GM19351 (cell line): ENCODE data around the gene COPG1.
"Not testable (repeated sequence)": the region's sequence is repeated elsewhere in the genome, so short reads cannot be mapped to it uniquely, and the experiment has no call there.

Experiments
- ATAC-seq: cut with Tn5 transposase; IDR thresholded peaks from one replicate; pipeline ENCODE4 v1.9.1; 2021; ENCODE audit warnings: mild to moderate bottlenecking, moderate library complexity; ENCODE audit not compliant: unreplicated experiment

The COPG1 gene

DNA sequence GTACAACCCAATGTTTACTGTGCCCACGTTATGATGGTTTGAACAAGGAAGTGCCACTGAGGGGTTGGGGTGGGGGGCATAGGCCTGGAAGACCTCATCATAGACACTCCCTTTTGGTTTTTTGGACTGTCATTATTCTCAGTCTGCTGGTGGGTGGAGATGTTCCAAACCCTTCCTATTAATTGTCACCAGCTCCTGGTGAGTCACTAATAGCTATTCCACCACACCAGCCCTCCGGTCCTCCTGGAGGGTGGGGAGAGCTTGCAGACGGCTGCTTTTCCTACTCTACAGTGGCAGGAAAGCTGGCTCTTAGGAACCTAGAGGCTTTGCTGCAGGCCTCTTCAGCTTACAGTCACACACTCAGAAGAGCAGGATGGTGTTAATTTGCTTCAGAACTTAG, 9.0 kb upstream of the COPG1 start:
- ATAC-seq: no peak

DNA sequence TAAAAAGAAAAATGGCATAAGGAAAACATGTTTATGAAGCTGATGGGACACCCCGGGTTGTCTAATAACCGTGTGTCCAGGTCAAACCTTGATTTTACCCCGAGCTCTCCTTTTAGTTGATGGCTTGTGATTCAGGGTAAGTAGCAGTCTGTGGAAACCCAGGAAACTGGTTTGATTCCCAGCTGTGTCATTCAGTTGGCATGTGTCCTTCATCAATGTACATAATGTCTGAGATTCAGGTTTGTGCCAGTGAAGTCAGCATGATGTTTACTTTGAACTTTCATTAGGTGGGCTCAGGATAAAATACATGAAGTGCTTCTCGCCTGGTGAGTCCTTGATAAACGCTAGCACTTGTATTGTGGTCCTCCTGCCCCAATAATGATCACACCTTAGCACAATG, 4.3 kb upstream of the COPG1 start:
- ATAC-seq: no peak

DNA sequence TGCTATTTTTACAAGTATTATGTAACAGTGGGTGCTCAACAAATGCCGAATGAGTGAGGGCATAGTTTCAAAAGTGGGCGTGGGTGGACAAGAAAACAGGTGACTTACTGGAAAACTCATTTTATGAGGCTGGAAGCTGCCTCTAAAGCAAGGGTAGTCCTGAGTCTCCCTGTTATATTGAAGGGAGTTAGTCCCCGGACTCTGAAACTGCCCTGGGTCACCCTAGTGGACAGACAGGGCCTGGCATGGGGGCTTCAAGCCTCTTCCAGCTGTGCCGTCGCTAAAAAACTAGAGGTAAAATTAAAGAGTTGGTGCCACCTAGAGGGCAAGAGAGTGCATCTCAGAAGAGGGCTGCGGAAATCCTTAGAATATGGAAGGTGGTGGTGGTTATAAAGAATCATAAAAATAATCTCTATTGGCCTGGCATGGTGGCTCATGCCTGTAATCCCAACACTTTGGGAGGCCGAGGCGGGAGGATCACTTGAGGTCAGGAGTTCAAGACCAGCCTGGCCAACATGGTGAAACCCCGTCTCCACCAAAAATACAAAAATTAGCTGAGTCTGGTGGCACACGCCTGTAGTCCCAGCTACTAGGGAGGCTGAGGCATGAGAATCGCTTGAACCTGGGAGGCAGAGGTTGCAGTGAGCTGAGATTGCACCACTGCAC, 3.6 kb upstream of the COPG1 start:
- ATAC-seq: peak; percentile 76

DNA sequence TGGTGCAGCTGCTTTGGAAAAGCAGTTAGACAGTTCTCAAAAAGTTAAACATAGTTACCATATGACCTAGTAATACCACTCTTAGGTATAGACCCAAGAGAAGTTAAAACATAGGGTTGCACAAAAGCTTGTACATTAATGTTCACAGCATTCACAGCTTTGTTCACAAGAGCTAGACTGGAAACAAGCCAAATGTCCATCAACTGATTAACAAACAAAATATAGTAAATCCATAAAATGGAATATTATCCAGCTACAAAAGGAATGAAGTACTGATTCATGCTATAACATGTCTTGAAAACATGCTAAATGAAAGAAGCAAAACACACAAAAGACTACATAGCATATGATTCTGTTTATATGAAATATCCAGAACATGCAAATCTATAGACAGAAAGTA, 2.8 kb upstream of the COPG1 start:
- no peak for ATAC-seq

DNA sequence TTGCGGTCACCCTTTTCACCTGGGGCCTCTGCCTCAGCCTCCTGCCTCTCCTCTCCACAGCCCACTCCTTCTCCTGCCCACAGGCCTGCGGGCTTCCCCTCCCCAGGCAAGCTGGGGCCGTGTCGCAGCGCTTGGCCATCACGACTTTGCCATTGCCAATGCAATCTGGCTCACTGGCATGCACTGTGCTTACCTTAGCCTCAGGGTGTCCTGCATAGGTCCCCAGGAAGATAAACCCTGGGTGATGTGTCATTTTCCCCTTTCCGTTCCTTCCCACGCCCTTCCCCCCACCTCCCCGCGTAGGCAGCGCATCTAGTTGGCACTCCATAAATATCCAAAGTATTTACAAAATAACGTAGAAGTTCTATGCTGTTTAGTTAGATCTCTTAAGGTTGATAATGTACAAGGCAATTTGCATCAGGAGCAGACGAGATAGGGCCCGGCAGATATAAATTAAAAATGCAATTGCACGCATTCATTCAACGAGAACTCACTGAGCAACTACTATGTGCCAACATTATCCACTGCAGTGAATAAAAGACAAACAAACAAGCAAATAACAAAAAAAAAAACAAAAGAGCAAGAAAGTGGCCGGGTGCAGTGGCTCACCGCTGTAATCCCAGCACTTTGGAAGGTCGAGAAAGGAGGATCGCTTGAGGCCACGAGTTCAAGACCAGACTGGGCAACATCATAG, 973 bp upstream of the COPG1 start:
- no peak for ATAC-seq

DNA sequence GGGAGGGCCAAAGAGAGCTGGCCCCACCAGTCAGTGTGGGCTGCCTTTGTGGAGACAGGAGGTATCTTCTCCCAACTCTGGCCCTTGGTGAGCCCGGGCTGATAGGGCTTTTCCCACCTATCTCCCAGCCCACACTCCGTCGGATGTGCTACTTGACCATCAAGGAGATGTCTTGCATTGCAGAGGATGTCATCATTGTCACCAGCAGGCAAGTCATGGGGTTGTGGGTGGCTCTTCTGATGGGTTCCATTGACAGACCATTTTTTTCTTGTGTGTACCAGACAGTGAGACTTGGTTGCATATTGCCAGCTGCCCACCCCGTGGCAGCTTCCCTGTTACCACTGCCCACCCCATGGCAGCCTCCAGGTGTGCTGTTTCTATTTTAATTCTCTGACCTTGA, 3.3 kb downstream of the COPG1 start:
- no peak for ATAC-seq

DNA sequence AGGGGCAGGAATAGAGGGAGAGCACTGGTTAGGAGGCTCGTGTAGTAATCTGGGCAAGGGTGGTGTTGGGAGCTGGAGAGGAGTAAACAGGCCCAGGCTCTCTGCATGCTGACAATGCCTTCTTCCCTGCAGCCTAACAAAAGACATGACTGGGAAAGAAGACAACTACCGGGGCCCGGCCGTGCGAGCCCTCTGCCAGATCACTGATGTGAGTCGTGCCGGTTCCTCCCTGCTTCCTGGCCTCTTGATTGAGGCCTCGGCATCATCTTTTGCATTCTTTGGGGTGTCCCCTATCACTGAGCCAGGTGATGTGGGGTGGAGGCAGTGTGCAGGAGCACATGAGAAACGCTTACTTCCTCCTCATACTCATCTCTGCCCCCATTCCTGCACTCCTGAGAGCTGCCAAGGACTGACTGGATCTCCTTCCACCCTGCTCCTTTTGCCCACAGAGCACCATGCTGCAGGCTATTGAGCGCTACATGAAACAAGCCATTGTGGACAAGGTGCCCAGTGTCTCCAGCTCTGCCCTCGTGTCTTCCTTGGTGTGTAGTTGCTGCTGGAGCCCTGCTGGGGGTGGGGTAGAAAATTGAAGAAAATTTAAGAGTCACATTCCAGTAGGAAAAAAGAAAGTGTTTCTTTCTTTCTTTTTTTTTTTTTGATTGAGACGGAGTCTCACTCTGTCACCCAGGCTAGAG, 5.3 kb downstream of the COPG1 start:
- ATAC-seq: no peak

DNA sequence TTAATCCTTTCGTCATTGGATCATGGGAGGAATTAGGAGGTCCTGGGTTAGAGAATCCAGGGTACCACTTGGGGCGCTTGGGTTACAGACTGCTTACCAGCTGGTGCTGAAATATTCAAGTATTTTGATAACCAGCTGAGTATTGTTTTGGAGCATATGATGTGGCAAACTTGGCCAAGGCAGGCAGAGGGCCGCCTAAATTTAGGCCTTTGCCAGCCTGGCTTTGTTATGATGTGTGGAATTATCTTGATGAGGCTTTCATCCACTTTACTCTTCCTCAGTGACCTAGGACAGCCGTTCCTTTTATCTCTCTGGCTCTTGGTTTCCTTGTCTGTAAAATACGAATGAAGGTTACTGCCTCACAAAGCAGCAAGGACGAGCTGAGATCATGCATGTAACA, 6.9 kb downstream of the COPG1 start:
- ATAC-seq: no peak

DNA sequence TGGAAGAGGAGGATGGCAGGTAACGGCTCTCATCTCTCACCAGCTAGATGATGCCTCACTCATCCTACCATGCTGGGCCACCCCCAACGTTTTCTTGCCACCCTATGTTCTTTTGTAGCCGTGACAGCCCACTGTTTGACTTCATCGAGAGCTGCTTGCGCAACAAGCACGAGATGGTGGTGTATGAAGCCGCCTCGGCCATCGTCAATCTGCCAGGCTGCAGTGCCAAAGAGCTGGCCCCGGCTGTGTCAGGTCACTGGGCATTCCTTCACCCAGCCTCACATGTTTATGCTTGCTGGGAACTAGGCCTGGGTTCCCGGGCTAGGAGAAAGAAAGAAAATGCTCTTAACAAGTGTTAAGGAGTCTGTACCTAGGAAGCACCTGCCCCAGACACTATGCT, 8.2 kb downstream of the COPG1 start:
- ATAC-seq: no peak

DNA sequence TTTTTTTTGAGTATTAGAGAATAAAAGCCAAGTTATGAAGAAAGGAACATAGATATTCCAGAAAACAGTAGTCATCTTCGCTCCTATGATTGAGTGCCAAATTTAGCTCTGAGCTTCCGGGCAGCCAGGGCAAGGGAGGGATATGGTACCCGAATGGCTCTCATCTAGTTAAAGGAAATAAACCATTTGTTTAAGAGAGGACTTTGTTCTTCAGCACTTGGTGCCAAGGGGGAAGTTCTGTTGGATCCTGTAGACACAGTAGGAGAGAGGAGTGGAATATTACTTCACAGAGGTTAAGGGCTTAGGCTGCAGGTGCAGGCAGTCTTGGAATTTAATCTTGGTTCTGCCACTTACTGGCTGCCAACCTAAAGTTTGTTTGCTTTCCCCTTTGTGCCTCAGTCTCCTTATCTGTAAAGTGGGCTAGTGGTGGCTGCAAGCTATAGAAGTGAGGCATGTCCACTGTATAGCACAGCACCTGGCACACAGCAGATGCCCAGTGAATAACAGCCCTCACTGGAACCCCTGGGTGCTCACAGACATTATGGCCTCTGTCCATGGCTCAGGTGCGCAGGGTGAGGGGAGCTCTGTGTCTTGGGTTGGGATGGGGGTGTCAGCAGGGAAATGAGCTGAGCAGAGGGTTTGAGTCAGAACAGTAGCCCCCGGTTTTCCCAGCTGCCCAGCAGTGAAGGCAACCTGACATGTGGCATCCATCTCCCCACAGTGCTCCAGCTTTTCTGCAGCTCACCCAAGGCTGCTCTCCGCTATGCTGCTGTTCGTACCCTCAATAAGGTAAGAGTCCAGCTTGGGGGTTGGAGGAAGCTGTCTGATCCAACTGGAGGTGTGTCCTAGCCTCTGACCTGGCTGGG, 10.4 kb downstream of the COPG1 start:
- ATAC-seq: no peak

DNA sequence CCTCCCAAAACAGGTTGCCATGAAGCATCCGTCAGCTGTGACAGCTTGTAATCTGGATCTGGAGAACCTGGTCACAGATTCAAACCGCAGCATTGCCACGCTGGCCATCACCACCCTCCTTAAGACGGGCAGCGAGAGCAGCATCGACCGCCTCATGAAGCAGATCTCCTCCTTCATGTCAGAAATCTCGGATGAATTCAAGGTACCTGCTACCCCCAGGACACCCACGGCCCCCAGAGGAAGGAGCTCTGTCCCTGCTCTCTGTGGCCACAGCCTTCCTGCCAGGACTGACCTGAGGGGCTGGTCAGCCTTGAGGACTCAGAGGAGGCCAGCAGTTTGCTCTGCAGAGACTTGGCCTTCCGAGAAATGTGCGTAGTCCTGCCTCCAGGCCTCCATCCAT, 11.2 kb downstream of the COPG1 start:
- no peak for ATAC-seq

DNA sequence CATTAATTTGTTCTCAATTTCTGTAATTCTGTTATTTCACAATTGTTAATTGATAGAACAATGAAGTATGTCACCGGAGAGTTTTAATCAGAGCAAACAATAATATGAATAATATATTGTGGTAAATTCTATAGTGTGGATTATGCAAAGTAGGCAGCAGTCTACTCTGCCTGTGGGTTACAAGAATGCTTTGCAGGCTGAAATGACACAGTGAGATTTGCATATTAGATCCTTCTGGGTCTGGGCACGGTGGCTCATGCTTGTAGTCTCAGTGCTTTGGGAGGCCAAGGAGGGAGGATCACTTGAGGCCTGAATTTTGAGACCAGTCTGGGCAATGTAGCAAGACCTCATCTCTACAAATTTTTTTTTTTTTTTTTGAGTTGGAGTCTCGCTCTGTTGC, 12.5 kb downstream of the COPG1 start:
- ATAC-seq: no peak

DNA sequence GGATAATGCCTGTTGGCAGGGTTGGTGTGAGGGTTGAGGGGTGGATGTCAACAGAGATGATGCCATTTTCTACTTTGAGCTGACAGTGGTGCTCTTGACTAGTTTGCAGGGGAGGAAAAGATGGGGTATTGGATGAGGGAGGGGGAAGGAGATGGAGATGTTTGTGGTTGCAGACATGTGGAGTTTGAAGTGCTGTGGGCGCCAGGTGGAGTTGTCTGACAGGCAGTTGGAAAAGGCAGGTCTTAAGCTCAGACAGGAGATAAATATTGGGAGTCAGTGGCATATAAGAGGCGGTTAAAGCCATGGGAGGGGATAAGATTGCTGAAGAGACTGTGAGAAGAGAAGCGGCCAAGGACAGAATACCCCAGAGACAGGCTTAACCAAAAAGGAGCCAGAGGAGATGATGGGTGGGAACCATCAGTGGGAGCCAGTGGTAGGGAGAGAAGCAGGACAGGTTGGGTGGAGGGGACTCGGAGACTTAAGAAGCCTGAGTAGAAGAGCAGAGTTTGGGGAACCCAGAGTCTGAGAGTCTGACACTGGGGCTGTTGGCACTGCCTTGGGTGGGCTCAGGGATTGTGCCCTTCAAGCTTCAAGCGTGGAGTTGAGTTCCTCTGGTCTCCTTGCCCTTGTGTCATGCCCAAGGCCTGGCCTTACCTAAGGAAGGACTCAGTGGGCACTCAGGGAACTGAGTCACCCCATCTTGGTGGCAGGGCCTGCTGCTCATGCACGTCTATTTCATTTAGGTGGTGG, 13.9 kb downstream of the COPG1 start:
- ATAC-seq: no peak

DNA sequence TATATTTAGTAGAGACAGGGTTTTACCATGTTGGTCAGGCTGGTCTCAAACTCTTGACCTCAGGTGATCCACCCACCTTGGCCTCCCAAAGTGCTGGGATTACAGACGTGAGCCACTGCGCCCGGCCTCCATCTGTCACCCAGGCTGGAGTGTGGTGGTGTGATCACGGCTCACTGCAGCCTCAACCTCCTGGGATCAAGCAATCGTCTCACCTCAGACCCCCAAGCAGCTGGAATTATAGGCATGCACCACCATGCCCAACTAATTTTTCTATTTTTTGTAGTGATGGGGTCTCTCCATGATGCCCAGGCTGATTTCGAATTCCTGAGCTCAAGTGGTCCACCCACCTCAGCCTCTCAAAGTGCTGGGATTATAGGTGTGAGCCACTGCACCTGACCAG, 15.6 kb downstream of the COPG1 start:
- not testable (repeated sequence) for ATAC-seq

DNA sequence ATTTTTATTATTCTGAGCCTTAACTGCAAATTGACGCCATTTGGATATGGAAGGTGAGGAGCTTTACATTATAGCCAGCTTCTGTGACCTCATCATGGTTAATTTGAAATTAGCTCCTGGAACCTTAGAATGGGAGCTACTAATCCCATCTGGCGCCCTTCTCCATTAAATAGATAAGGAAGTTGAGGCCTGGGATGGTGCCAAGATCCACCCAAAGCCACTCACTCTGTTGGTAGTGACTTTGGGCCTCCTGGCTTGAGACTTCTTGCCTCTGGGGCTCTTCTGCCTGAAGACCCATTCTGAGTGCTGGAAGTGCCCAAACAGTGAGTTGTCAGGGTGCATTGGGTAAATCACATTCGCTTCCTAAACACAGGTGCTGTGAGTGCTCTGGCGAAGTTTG, 17.2 kb downstream of the COPG1 start:
- no peak for ATAC-seq

DNA sequence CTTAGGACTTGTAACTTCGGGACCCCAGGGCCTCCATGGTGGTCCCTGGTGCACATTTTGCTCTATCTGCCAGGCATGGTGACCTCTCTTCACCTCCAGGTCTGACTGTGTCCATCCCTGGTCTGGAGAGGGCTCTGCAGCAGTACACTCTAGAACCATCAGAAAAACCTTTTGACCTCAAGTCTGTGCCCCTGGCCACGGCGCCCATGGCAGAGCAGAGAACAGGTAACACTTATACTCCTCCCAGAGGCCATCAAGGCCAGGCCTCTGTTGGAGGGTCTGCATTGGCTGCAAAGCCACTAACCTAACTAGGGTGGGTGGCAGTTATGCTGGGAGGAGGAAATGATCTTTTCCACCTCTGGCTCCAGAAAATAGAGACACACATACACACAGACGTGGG, 19.0 kb downstream of the COPG1 start:
- ATAC-seq: no peak

DNA sequence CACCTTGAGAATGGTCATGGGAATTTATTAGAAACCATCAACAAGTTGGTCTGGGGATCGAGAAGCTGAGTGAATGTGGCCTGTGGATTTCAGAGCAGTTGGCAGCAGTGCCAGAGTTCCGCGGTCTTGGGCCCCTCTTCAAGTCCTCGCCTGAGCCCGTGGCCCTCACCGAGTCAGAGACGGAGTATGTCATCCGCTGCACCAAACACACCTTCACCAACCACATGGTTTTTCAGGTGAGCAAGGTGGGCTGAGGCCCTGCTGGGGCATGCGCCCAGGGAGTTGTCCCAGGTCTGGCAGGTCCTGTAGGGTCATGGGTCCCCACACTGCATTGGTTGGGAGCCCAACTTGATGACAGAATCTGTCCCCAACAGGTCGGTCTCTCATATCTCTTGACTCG, 22.3 kb downstream of the COPG1 start:
- ATAC-seq: no peak

DNA sequence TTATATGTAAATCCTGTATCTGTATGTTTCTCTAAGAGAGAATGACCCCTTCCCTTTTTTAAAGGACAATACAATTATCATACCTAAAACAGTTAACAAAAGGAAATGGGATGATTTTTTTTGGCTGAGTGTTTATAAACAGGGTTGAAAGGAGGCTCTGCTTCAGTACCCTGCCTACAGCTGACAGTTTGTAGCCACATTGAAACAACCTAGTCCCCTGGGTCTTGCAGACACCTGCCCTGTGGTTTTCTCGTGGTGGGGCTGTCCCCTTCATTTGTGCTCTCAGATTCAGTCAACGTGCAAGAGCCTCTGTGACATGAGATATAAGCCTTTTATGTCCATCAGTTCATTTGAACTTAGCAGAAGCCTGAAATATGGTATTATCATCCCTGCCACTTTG, 27.0 kb downstream of the COPG1 start:
- ATAC-seq: peak; percentile 89

DNA sequence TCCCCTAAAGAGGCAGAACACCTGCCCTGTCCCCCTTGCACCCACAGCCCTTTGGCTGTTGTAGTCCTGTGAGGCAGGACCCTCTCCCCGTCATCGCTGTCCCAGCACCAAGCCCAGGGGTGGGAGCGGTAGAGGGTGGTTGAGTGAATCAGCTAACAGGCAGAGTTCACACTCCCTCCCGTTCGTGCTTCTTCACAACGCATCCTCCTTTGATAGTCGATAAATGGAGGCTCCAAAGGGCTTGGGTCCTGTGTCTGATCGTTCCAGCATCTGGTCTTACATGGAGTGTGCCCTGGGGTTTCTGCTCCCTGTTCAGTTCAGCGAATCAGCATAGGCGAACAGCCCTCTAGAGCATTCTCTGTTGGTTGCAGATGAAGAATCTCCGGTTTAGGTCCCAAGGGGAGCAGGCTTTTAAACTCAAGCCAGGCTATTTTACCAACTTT, 28.4 kb downstream of the COPG1 start:
- no peak for ATAC-seq

DNA sequence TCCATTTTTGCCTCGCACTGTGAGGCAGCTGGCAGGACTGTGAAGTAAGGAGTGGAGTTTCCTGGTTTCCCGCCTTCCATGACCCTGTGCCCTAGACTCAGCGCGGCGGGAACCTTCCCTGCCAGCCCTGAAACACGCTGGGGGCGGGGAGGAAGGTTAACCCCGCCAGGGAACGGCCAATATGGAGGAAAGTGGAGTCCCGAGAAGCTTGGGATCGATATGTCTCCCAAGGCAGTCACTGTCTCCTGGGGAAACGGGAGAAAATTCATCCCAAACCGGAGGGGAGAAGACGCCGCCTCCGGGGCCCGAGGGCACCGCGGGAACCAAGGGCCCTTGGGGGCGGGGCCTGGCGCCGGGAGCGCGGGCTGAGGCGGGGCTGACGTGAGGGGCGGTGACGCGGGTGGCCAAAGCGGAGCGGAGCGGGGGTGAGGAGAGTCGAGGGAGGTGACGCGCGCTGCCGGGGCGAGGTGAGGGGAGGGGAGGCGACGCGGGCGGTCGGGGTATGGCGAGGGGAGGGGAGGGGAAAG, 29.1 kb downstream of the COPG1 start, which contains the start of gene HMCES:
TSS of gene HMCES (plus strand) at position 432 of the 527 bp plus-strand sequence. CDS start 863 bp downstream, outside the sequence.
- peak; percentile 50 for ATAC-seq
